Upper lobe of left lung (tissue), 6 donors: ENCODE data around the gene TMIGD3. TPM values are rescaled to one million over a fixed set of nuclear protein-coding genes. Genes with fewer than 3 reads are reported as not detected.

Source experiments
- ATAC-seq, 2 donors: fragments of 200-7000 bp; cut with Tn5 transposase; one replicate each; pipeline ENCODE4 v1.9.1; 2022; ENCODE audit warnings: mild to moderate bottlenecking in 2 of 2, moderate library complexity in 2 of 2; ENCODE audit not compliant: low FRiP score in 2 of 2
- DNase-seq, 2 donors: peaks; one replicate each; pipeline ENCODE4 v3.0.0-alpha.2; 2019 to 2020
- H3K27ac ChIP-seq, 4 donors: fragments of 200-600 bp; sonication (generic); one replicate each; pipeline ENCODE4 v1.5.1; 2016 to 2019
- H3K27me3 ChIP-seq, 4 donors: fragments of 200-600 bp; sonication (generic); one replicate each; pipeline ENCODE4 v1.5.1; 2017 to 2019
- H3K36me3 ChIP-seq, 4 donors: fragments of 200-600 bp; sonication (generic); one replicate each; pipeline ENCODE4 v1.5.1; 2016 to 2019
- H3K4me1 ChIP-seq, 4 donors: fragments of 200-600 bp; sonication (generic); one replicate each; pipeline ENCODE4 v1.5.1; 2018 to 2019
- H3K4me3 ChIP-seq, 4 donors: fragments of 200-600 bp; sonication (generic); one replicate each; pipeline ENCODE4 v1.5.1; 2017 to 2019; ENCODE audit warnings: mild to moderate bottlenecking in 2 of 4, moderate library complexity in 1 of 4
- H3K9me3 ChIP-seq, 4 donors: fragments of 200-600 bp; sonication (generic); one replicate each; pipeline ENCODE4 v1.5.1; 2018 to 2019
- CTCF ChIP-seq, 6 experiments: fragments of 450-650 bp in 4 of 6; fragments of 200-600 bp in 2 of 6; sonication (generic) in 2 of 6; IDR thresholded peaks; one replicate each; pipeline ENCODE4 v1.5.1; 2016 to 2019; ENCODE audit warnings: antibody characterized with exemption in 6 of 6
- EP300 ChIP-seq, 4 donors: sonication (generic); formaldehyde crosslinking; IDR thresholded peaks; one replicate each; pipeline ENCODE4 v1.5.1; 2017; ENCODE audit warnings: antibody characterized with exemption in 4 of 4, control low read depth in 2 of 4
- POLR2A ChIP-seq, 4 donors: fragments of 450-650 bp; IDR thresholded peaks; one replicate each; pipeline ENCODE4 v1.5.1; 2016 to 2017; ENCODE audit warnings: antibody characterized with exemption in 4 of 4, mild to moderate bottlenecking in 2 of 4
- POLR2AphosphoS5 ChIP-seq, 2 donors: sonication (generic); formaldehyde crosslinking; IDR thresholded peaks; one replicate each; pipeline ENCODE4 v1.5.1; 2017; ENCODE audit warnings: antibody characterized with exemption in 2 of 2
- WGBS, 2 donors: methylation state at CpG; one replicate each; pipeline ENCODE4 v1.1.5; 2017 to 2018; 5-methylcytosine and 5-hydroxymethylcytosine counted together
- total RNA-seq, 6 donors: library from RNA; depleted of rRNA in 4 of 6; stranded (reverse); fragments of >200 nt in 4 of 6; gene quantifications; one replicate each; pipeline versions ENCODE4 v1.1.0 to v1.2.1, GENCODE V29; 2016 to 2021
- donor health status: DM: no; HTN: no; CAD: no; lungs with moderate emphysema.
- donor health status: DM: no; HTN: yes; CAD: no; lungs with severe emphysema.

TMIGD3 gene
- total RNA-seq, 6 donors from 2014 or later: 2.0 to 36.7 (median 4.6) TPM

- WGBS, 2 donors: 35 to 44% methylated on average over 5 of the region's 5 CpGs
- TF ChIP-seq CTCF (IDR thresholded peaks at IDR 0.05) (no peak), POLR2AphosphoS5 (IDR thresholded peaks at IDR 0.05) (no peak), POLR2A (IDR thresholded peaks at IDR 0.05) (no peak), EP300 (IDR thresholded peaks at IDR 0.05) (no peak)
- Histone ChIP-seq H3K9me3 (no peaks in the 10 kb centered on the region), H3K4me3 (peak overlapping the region in 3 of 4 donors; percentile 16 to 39 (median 20)), H3K4me1 (peaks cover 0 to 16% (median 10%) of the 10 kb centered on the region in 4 donors), H3K36me3 (peaks cover 0 to 29% (median 5%) of the 10 kb centered on the region in 4 donors), H3K27ac (peak overlapping the region; percentile 74 to 83 (median 80)), H3K27me3 (no peaks in the 10 kb centered on the region)
- ATAC-seq: no peak
- no peak for DNase-seq
These were observed 29.3 kb downstream of the TMIGD3 start for GRCh38 chr1:111474106-111474505.

- Histone ChIP-seq H3K4me1 (peaks cover 0 to 16% (median 10%) of the 10 kb centered on the region in 4 donors), H3K27ac (peak overlapping the region; percentile 69 to 83 (median 80)), H3K9me3 (no peaks in the 10 kb centered on the region), H3K4me3 (no peak overlapping the region), H3K27me3 (no peaks in the 10 kb centered on the region), H3K36me3 (peaks cover 6 to 41% (median 9%) of the 10 kb centered on the region in 4 donors)
- DNase-seq: no peak
- ATAC-seq: peak in 1 of 2 donors; percentile 15
- WGBS, 2 donors: 91% methylated on average over 3 of the region's 3 CpGs
- no peak for TF ChIP-seq EP300 (IDR thresholded peaks at IDR 0.05)
- TF ChIP-seq CTCF (IDR thresholded peaks at IDR 0.05): no peak
- TF ChIP-seq POLR2AphosphoS5 (IDR thresholded peaks at IDR 0.05): no peak
- TF ChIP-seq POLR2A (IDR thresholded peaks at IDR 0.05): no peak
These were observed 31.9 kb downstream of the TMIGD3 start for GRCh38 chr1:111471538-111471937.

- no peak for TF ChIP-seq CTCF (IDR thresholded peaks at IDR 0.05)
- TF ChIP-seq POLR2AphosphoS5 (IDR thresholded peaks at IDR 0.05): peak in 1 of 2 donors; percentile 35
- peak in 1 of 4 donors; percentile 41 for TF ChIP-seq POLR2A (IDR thresholded peaks at IDR 0.05)
- TF ChIP-seq EP300 (IDR thresholded peaks at IDR 0.05): no peak
- ATAC-seq (peak; percentile 86 to 89), DNase-seq (peak in 1 of 2 donors; percentile 82)
- H3K4me1 ChIP-seq: peaks cover 0 to 16% (median 10%) of the 10 kb centered on the region in 4 donors
- H3K36me3 ChIP-seq: peaks cover 6 to 41% (median 9%) of the 10 kb centered on the region in 4 donors
- peak overlapping the region; percentile 69 to 83 (median 80) for H3K27ac ChIP-seq
- no peaks in the 10 kb centered on the region for H3K27me3 ChIP-seq
- H3K9me3 ChIP-seq: no peaks in the 10 kb centered on the region
- 42 to 43% methylated on average over 3 of the region's 3 CpGs for WGBS, 2 donors
- H3K4me3 ChIP-seq: no peak overlapping the region
These were observed 32.4 kb downstream of the TMIGD3 start for GRCh38 chr1:111471012-111471411.

GRCh38 chr1:111470596-111470995 lies 32.8 kb downstream of the TMIGD3 start:
- H3K27ac ChIP-seq: peak overlapping the region; percentile 60 to 83 (median 80)
- H3K4me3 ChIP-seq: no peak overlapping the region
- H3K4me1 ChIP-seq: peaks cover 0 to 16% (median 10%) of the 10 kb centered on the region in 4 donors
- H3K36me3 ChIP-seq: peaks cover 6 to 41% (median 9%) of the 10 kb centered on the region in 4 donors
- no peaks in the 10 kb centered on the region for H3K27me3 ChIP-seq
- 81 to 84% methylated on average over 5 of the region's 5 CpGs for WGBS, 2 donors
- ATAC-seq (no peak), DNase-seq (no peak)
- no peak for TF ChIP-seq POLR2A (IDR thresholded peaks at IDR 0.05)
- TF ChIP-seq CTCF (IDR thresholded peaks at IDR 0.05): no peak
- TF ChIP-seq POLR2AphosphoS5 (IDR thresholded peaks at IDR 0.05): no peak
- TF ChIP-seq EP300 (IDR thresholded peaks at IDR 0.05): no peak
- H3K9me3 ChIP-seq: no peaks in the 10 kb centered on the region

- H3K36me3 ChIP-seq: peaks cover 6 to 42% (median 9%) of the 10 kb centered on the region in 4 donors
- DNase-seq (no peak), ATAC-seq (no peak)
- no peaks in the 10 kb centered on the region for H3K9me3 ChIP-seq
- no peak overlapping the region for H3K4me3 ChIP-seq
- TF ChIP-seq CTCF (IDR thresholded peaks at IDR 0.05): no peak
- no peak for TF ChIP-seq POLR2A (IDR thresholded peaks at IDR 0.05)
- H3K27ac ChIP-seq: peak overlapping the region in 1 of 4 donors; percentile 83
- H3K27me3 ChIP-seq: no peaks in the 10 kb centered on the region
- H3K4me1 ChIP-seq: peaks cover 0 to 16% (median 10%) of the 10 kb centered on the region in 4 donors
These were observed 33.9 kb downstream of the TMIGD3 start for GRCh38 chr1:111469539-111469938.
